Adrenal gland (tissue), 5 donors: ENCODE data around the gene XPOT.

Experiments
- CTCF ChIP-seq, 6 experiments: fragments of 450-650 bp in 4 of 6; fragments of 200-600 bp in 2 of 6; sonication (generic) in 1 of 6; IDR thresholded peaks; 1 replicate in 5 of 6; 2 replicates in 1 of 6; pipeline versions ENCODE4 v1.5.1 to v1.8.0; 2016 to 2021; ENCODE audit warnings: antibody characterized with exemption in 6 of 6, mild to moderate bottlenecking in 2 of 6, moderate library complexity in 1 of 6
- POLR2A ChIP-seq, 2 donors: fragments of 450-650 bp; IDR thresholded peaks; one replicate each; pipeline ENCODE4 v1.6.1; 2017; ENCODE audit warnings: antibody characterized with exemption in 2 of 2, mild to moderate bottlenecking in 2 of 2, moderate library complexity in 1 of 2
- donor health status: DM: no; HTN: no; CAD: no.

GRCh38 chr12:64452559-64453329, 48.6 kb downstream of the XPOT start:
- TF ChIP-seq POLR2A (IDR thresholded peaks at IDR 0.05) (peak in 1 of 2 donors; percentile 50), CTCF (IDR thresholded peaks at IDR 0.05) (peak in 1 of 6 experiments; percentile 0)
